GM03348 (cell line): ENCODE results near the gene TULP3.

ENCODE experiments used
- DNase-seq: peaks from one replicate; pipeline ENCODE4 v3.0.0; 2012; ENCODE audit warnings: low spot score

Gene TULP3

GRCh38 chr12:2970744-2971143 is 80.1 kb downstream of the TULP3 start:
- no peak for DNase-seq

- no peak for DNase-seq
These were observed 82.9 kb downstream of the TULP3 start for GRCh38 chr12:2973566-2973965.

DNA sequence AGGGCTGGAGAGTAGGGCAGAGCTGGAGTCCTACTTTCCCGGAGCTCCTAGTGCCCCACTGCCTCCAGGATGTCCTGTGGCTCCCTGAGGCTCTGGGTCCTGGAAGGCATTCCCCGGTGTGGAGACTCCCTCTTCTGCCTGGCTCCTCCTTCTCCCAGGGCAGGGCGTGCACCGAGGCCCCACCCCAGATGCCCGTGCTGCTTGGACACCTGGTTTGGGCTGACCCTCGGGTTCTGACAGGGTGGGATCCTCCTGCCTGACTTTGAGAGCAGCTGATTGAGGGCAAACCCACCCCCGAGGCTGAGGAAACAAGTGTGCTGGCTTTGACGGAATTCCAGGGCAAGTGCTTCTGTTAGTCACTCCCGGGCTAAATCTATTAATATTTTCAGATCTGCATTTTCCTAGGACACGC is 83.9 kb downstream of the TULP3 start:
- DNase-seq: peak; percentile 65

- DNase-seq: no peak
These were observed 85.9 kb downstream of the TULP3 start for GRCh38 chr12:2976581-2976996.

GRCh38 chr12:2977776-2978175 is 87.1 kb downstream of the TULP3 start:
- DNase-seq: no peak

GRCh38 chr12:2979806-2980205 is 89.1 kb downstream of the TULP3 start:
- DNase-seq: no peak

DNA sequence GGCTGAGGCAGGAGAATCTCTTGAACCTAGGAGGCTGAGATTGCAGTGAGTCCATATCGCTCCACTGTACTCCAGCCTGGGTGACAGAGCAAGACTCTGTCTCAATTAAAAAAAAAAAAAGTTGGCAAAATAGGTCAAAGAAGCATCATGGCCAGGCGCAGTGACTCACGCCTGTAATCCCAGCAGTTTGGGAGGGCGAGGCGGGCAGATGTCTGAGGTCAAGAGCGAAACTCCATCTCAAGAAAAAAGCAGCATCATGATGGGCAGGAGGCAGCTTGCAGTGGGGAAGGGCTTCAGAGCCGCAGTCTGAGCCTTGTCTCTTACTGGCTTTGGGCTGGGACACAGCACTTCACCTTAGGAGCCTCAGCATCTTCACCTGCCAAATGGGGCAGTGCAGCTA is 89.9 kb downstream of the TULP3 start:
- no peak for DNase-seq

DNA sequence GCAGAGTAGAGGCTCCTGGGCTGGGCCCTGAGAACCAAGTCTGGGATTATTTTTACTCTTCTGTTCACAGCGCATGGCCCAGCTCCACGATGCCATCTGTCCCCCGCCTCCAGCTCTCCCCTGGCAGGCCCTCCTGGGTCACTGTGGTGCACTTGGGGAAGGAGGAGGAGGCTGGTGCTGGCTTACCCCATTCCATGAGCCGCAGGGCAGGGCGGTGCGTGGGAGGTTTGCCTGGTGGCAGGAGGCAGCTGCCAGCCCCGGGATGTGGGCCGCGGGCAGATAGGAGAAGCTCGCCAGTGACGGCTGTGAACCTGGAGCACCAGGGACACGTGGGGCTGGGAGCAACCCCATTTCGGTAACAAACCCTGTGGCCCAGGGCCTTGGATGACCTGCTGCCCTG is 91.7 kb downstream of the TULP3 start:
- DNase-seq: no peak

DNA sequence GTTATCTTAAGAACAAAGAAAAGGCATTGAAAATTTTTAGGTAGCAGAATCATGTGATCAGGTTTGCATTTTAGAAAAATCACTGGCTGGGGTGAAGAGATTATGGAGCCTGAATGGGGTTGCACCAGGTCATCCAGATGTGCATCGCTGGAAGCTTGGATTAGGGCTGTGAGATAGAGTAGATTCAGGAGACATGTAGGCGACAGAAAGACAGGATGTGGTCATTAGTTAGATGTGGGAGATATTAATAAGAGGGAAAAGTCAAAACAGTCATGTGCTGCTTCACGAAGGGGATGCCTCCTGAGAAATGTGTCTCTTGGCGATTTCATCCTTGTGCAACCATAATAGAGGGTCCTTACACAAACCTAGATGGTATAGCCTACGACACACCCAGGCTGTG is 93.6 kb downstream of the TULP3 start:
- no peak for DNase-seq

DNA sequence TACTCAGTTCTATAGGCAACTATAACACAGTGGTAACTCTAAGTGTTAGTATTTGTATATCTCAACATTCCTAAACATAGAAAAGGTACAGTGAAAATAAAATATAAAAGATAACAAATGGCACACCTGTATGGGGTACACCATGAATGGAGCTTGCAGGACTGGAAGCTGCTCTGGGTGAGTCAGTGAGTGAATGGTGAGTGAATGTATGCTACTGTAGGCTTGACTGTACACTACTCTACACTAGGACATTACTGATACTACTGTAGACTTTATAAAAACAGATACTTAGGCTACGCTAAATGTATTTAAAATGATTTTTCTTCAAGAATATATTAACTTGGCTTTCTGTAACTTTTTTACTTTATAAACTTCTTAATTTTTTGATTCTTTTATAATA is 94.0 kb downstream of the TULP3 start:
- DNase-seq: no peak

- DNase-seq: no peak
These were observed 96.2 kb downstream of the TULP3 start for GRCh38 chr12:2986876-2987275.

- DNase-seq: no peak
These were observed 97.8 kb downstream of the TULP3 start for GRCh38 chr12:2988494-2988893.
